ENCODE measurements around the gene BAIAP2. TPM values are rescaled to one million over a fixed set of nuclear protein-coding genes. Genes with fewer than 3 reads are reported as not detected.
A peak's percentile ranks its signal among the peaks of the same experiment; 100 is the strongest.
"Not testable (repeated sequence)": the region's sequence is repeated elsewhere in the genome, so short reads cannot be mapped to it uniquely, and the experiment has no call there.

Gene BAIAP2
- total RNA-seq, 2 donors from 2014 or later: 11.0 to 13.9 TPM

- H3K36me3 Mint-ChIP-seq (ENCODE audit: low read depth); DNase-seq; H3K4me3 Mint-ChIP-seq; H3K27ac Mint-ChIP-seq; ATAC-seq; H3K9me3 ChIP-seq (ENCODE audit: control insufficient read depth, low read length, poor library complexity, severe bottlenecking); H3K4me1 Mint-ChIP-seq: not testable (repeated sequence)
- H3K27me3 Mint-ChIP-seq: peaks cover 12% of the 10 kb centered on the region
Observed at GRCh38 chr17:81154016-81154415, 119.1 kb downstream of the BAIAP2 start.

DNA sequence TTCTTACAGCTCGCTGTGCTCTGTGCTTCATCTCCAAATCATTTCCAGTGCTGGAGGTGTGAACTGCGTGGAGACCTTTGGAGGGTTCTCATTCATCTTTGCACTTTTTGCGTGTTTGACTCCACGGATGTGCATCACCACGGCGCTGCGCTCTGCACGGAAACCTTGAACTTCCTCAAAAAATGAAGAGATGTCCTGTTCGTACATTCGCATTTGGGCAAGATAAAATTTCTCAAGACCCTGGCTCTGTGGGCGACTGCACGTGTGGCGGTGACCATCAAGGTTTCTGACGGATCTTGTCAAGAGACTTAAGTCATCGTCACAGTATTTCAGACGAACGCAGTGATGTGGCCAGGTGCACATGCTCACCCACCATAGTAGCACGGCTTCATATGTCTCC, 120.0 kb downstream of the BAIAP2 start:
- no peak for ATAC-seq
- no peaks in the 10 kb centered on the region for H3K9me3 ChIP-seq (ENCODE audit: control insufficient read depth, low read length, poor library complexity, severe bottlenecking)
- Mint-ChIP-seq H3K27ac (no peak overlapping the region), H3K36me3 (ENCODE audit: low read depth) (no peaks in the 10 kb centered on the region), H3K4me1 (peaks cover 3% of the 10 kb centered on the region), H3K27me3 (peaks cover 12% of the 10 kb centered on the region), H3K4me3 (no peak overlapping the region)
- DNase-seq: no peak

DNA sequence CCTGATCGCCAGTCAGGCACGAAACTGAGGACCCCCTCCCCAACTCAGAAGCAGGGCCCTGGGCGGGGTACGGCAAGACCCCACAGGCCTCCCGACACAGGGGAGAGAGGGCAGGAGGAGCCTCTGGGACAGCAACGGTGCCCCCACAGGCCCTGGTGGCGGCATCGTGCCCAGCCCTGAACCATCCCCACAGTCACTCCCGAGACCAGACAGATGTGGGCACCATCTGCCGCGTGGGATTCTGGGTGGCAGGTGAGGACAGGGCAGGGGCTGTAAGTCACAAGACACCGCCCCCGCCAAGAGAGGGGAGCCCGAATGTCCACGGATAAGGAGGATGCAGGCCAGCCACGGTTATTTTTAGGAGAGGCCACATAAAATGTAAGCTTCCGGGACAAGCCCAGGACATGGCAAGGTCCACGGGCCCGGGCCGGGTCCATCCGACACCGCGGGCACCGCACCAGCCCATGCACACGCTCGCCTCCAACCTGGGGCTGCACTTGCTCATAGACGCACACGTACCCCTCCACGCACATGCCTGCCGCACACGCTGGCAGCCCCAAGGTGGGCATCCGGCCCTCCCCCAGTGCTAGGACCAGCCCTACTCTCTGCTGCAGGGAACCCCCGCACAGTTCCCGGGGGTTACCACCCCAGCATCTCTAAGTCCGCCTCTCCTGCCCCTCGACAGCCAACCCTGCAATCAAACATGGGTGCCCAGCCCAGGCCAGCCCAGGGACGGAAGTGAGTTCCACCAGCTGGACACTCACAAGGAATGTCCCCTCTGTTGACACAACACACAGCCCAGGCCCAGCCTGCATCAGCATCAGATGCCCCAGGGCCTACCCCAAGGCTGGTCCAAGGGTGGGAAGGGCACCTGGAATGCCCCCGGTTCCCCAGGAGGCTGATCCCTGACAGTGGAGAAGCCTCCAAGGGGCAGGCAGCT, 122.2 kb downstream of the BAIAP2 start:
- Mint-ChIP-seq H3K36me3 (ENCODE audit: low read depth) (no peaks in the 10 kb centered on the region), H3K4me1 (peaks cover 9% of the 10 kb centered on the region), H3K4me3 (no peak overlapping the region), H3K27ac (peak overlapping the region; percentile 43), H3K27me3 (peaks cover 18% of the 10 kb centered on the region)
- ATAC-seq: no peak
- H3K9me3 ChIP-seq (ENCODE audit: control insufficient read depth, low read length, poor library complexity, severe bottlenecking): no peaks in the 10 kb centered on the region
- no peak for DNase-seq

DNA sequence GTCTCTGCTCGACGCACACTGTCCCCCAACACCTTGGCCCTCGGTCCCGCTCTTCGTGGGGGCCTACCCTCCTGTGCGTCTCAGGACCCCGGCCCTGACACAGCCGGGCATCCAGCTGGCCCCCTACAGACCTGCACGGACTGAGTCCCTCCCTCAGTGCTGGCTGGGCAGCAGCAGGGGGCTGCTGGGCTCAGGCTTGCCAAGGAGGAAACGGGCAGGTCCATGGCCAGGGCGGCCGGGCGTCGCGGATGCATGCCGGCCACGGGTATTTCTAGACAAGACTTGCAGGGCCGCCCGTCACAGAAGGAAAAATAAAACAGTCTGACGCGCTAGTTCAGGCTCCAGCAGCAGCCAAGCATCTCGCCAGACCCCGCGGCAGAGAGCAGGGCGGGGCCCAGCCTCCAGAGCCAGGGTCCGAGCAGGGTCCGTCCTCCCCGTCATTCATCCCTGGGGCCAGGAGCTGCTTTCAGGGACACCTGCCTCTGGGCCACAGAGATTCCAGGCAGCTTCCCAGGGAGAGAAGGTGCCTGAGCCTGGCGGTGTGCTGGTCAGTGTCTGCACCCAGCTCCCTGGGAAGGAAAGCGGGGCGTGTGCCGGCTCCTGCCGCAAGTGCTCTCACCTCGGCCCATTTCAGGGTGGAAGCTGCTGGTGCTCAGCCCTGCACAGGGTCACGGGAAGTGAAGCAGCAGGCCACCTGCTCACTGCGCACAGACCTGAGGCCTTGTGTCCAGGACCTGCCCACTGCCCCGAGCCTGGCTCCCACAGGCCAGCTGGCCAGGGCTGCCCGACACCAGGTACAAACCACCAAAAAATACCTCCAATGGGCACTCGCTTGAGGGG, 123.1 kb downstream of the BAIAP2 start:
- Mint-ChIP-seq H3K27me3 (peaks cover 20% of the 10 kb centered on the region), H3K4me1 (peaks cover 9% of the 10 kb centered on the region), H3K27ac (peak overlapping the region; percentile 43), H3K4me3 (no peak overlapping the region), H3K36me3 (ENCODE audit: low read depth) (no peaks in the 10 kb centered on the region)
- ATAC-seq (no peak), DNase-seq (no peak)
- H3K9me3 ChIP-seq (ENCODE audit: control insufficient read depth, low read length, poor library complexity, severe bottlenecking): no peaks in the 10 kb centered on the region

- H3K36me3 Mint-ChIP-seq (ENCODE audit: low read depth): no peaks in the 10 kb centered on the region
- peak overlapping the region; percentile 21 for H3K4me3 Mint-ChIP-seq
- ATAC-seq (no peak), DNase-seq (no peak)
- peaks cover 6% of the 10 kb centered on the region for H3K4me1 Mint-ChIP-seq
- H3K27me3 Mint-ChIP-seq: peaks cover 22% of the 10 kb centered on the region
- H3K27ac Mint-ChIP-seq: peak overlapping the region; percentile 43
- H3K9me3 ChIP-seq (ENCODE audit: control insufficient read depth, low read length, poor library complexity, severe bottlenecking): no peaks in the 10 kb centered on the region
Observed at GRCh38 chr17:81158688-81159590, 124.0 kb downstream of the BAIAP2 start.

DNA sequence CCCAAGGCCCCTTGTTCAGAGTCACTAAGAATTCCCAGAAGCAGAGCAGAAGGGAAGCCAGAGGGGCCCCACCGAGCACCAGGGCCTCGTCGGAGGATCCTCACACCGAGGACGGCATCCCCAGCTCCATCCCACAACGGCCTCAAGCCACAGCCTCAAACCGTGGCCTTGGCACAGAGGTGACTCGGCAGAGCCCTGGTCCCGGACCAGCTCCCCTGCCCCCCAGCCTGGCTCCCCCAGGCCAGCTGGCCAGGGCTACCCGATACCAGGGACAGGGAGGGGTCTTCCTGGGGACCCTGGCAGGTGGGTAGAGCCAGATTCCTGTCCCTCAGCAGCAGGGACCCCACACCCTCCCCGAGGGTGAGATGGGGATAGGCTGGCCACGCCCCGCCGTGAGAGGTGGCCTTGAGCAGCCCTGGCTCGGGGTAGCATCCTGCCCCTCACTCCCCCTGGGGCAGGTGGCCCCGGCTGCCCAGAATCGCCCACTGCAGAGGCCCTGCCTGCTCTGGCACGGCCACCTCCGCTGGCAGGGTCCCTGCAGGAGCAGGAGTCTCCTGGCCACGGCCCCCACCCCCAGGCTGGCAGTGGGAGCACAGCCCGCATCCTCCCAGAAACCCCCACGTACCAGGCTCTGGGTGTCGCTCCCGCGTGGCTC, 124.8 kb downstream of the BAIAP2 start:
- DNase-seq (no peak), ATAC-seq (peak; percentile 25)
- Mint-ChIP-seq H3K27ac (no peak overlapping the region), H3K27me3 (peaks cover 30% of the 10 kb centered on the region), H3K36me3 (ENCODE audit: low read depth) (no peaks in the 10 kb centered on the region), H3K4me3 (peak overlapping the region; percentile 82), H3K4me1 (peaks cover 6% of the 10 kb centered on the region)
- no peaks in the 10 kb centered on the region for H3K9me3 ChIP-seq (ENCODE audit: control insufficient read depth, low read length, poor library complexity, severe bottlenecking)

GRCh38 chr17:81160306-81160705, 125.4 kb downstream of the BAIAP2 start:
- no peak for DNase-seq
- no peaks in the 10 kb centered on the region for H3K9me3 ChIP-seq (ENCODE audit: control insufficient read depth, low read length, poor library complexity, severe bottlenecking)
- Mint-ChIP-seq H3K36me3 (ENCODE audit: low read depth) (no peaks in the 10 kb centered on the region), H3K4me1 (peaks cover 6% of the 10 kb centered on the region), H3K4me3 (peak overlapping the region; percentile 82), H3K27ac (no peak overlapping the region), H3K27me3 (peaks cover 31% of the 10 kb centered on the region)
- peak; percentile 51 for ATAC-seq

GRCh38 chr17:81160747-81161453, 125.9 kb downstream of the BAIAP2 start:
- ATAC-seq (no peak), DNase-seq (no peak)
- no peak overlapping the region for H3K27ac Mint-ChIP-seq
- H3K36me3 Mint-ChIP-seq (ENCODE audit: low read depth): no peaks in the 10 kb centered on the region
- peaks cover 31% of the 10 kb centered on the region for H3K27me3 Mint-ChIP-seq
- no peaks in the 10 kb centered on the region for H3K9me3 ChIP-seq (ENCODE audit: control insufficient read depth, low read length, poor library complexity, severe bottlenecking)
- peak overlapping the region; percentile 82 for H3K4me3 Mint-ChIP-seq
- H3K4me1 Mint-ChIP-seq: peaks cover 6% of the 10 kb centered on the region

GRCh38 chr17:81161536-81161935, 126.6 kb downstream of the BAIAP2 start:
- Mint-ChIP-seq H3K4me3 (no peak overlapping the region), H3K36me3 (ENCODE audit: low read depth) (no peaks in the 10 kb centered on the region), H3K4me1 (peaks cover 6% of the 10 kb centered on the region), H3K27ac (no peak overlapping the region), H3K27me3 (peaks cover 33% of the 10 kb centered on the region)
- H3K9me3 ChIP-seq (ENCODE audit: control insufficient read depth, low read length, poor library complexity, severe bottlenecking): no peaks in the 10 kb centered on the region
- DNase-seq (no peak), ATAC-seq (no peak)

- ATAC-seq (no peak), DNase-seq (no peak)
- H3K9me3 ChIP-seq (ENCODE audit: control insufficient read depth, low read length, poor library complexity, severe bottlenecking): no peaks in the 10 kb centered on the region
- Mint-ChIP-seq H3K27me3 (peaks cover 37% of the 10 kb centered on the region), H3K27ac (no peak overlapping the region), H3K4me1 (peaks cover 6% of the 10 kb centered on the region), H3K36me3 (ENCODE audit: low read depth) (no peaks in the 10 kb centered on the region), H3K4me3 (no peak overlapping the region)
Observed at GRCh38 chr17:81161972-81162371, 127.0 kb downstream of the BAIAP2 start.

- H3K4me3 Mint-ChIP-seq: no peak overlapping the region
- no peak for DNase-seq
- peaks cover 42% of the 10 kb centered on the region for H3K27me3 Mint-ChIP-seq
- no peak for ATAC-seq
- no peaks in the 10 kb centered on the region for H3K9me3 ChIP-seq (ENCODE audit: control insufficient read depth, low read length, poor library complexity, severe bottlenecking)
- no peak overlapping the region for H3K27ac Mint-ChIP-seq
- H3K4me1 Mint-ChIP-seq: peaks cover 6% of the 10 kb centered on the region
- H3K36me3 Mint-ChIP-seq (ENCODE audit: low read depth): no peaks in the 10 kb centered on the region
Observed at GRCh38 chr17:81162491-81162890, 127.5 kb downstream of the BAIAP2 start.
